Loucy (cell line): ENCODE measurements around the gene UBE2D4.

Source experiments
- H2AFZ ChIP-seq: fragments of 200-600 bp; sonication (generic); 2 replicates; pipeline ENCODE4 v1.6.0; 2016; ENCODE audit warnings: antibody characterized with exemption, mild to moderate bottlenecking, low read length, moderate library complexity
- H3F3A ChIP-seq: fragments of 200-600 bp; 2 replicates; pipeline ENCODE4 v1.6.0; 2016; ENCODE audit warnings: antibody characterized with exemption, low read depth, mild to moderate bottlenecking
- H3K27me3 ChIP-seq: fragments of 200-600 bp; sonication (generic); 2 replicates; pipeline ENCODE4 v1.6.1; 2014; ENCODE audit warnings: low read length, mild to moderate bottlenecking; ENCODE audit not compliant: insufficient read depth, poor library complexity, severe bottlenecking
- H3K36me3 ChIP-seq: fragments of 200-600 bp; sonication (generic); 2 replicates; pipeline ENCODE4 v1.6.1; 2016; ENCODE audit warnings: low read length; ENCODE audit not compliant: insufficient read depth
- H3K4me1 ChIP-seq: fragments of 200-600 bp; sonication (generic); 2 replicates; pipeline ENCODE4 v1.5.1; 2014; ENCODE audit warnings: low read length, mild to moderate bottlenecking; ENCODE audit not compliant: insufficient read depth, poor library complexity, severe bottlenecking
- H3K4me2 ChIP-seq: fragments of 200-600 bp; sonication (generic); 2 replicates; pipeline ENCODE4 v1.6.0; 2014; ENCODE audit warnings: antibody characterized with exemption, low read length, low read depth, mild to moderate bottlenecking; ENCODE audit not compliant: poor library complexity, severe bottlenecking
- H3K4me3 ChIP-seq: fragments of 200-600 bp; sonication (generic); 2 replicates; pipeline ENCODE4 v1.5.1; 2014; ENCODE audit warnings: low read length, mild to moderate bottlenecking, mixed read lengths; ENCODE audit not compliant: poor library complexity, severe bottlenecking
- H3K79me2 ChIP-seq: fragments of 200-600 bp; sonication (generic); 2 replicates; pipeline ENCODE4 v1.6.1; 2014; ENCODE audit warnings: low read length; ENCODE audit not compliant: insufficient read depth
- H3K9ac ChIP-seq: fragments of 200-600 bp; sonication (generic); 2 replicates; pipeline ENCODE4 v1.6.0; 2014; ENCODE audit warnings: mild to moderate bottlenecking, low read depth, low read length, moderate library complexity; ENCODE audit not compliant: poor library complexity, severe bottlenecking
- H3K9me2 ChIP-seq: fragments of 200-600 bp; sonication (generic); replicated peaks from 2 replicates; pipeline ENCODE4 v1.6.1; 2016; ENCODE audit warnings: low read depth, low read length, mixed read lengths
- H3K9me3 ChIP-seq: fragments of 200-600 bp; sonication (generic); 2 replicates; pipeline ENCODE4 v1.6.1; 2014; ENCODE audit warnings: mild to moderate bottlenecking, antibody characterized with exemption, low read length, low read depth; ENCODE audit not compliant: insufficient read depth
- H4K20me1 ChIP-seq: fragments of 200-600 bp; sonication (generic); 2 replicates; pipeline ENCODE4 v1.6.0; 2014; ENCODE audit warnings: antibody characterized with exemption, low read length, mild to moderate bottlenecking; ENCODE audit not compliant: insufficient read depth, poor library complexity, severe bottlenecking
- CTCF ChIP-seq: fragments of 200-600 bp; sonication (generic); conservative IDR thresholded peaks from 2 replicates; pipeline ENCODE4 v1.5.1; 2014; ENCODE audit warnings: mild to moderate bottlenecking, antibody characterized with exemption, low read length
- EZH2phosphoT487 ChIP-seq: fragments of 200-600 bp; IDR thresholded peaks from 2 replicates; pipeline ENCODE4 v1.6.1; 2018; ENCODE audit warnings: antibody characterized with exemption, mild to moderate bottlenecking, moderate library complexity, borderline replicate concordance

Gene UBE2D4

GRCh38 chr7:43884209-43884608 is 42.0 kb upstream of the UBE2D4 start:
- Histone ChIP-seq H4K20me1 (peaks cover 4% of the 10 kb centered on the region), H3K4me1 (no peaks in the 10 kb centered on the region), H3K9me3 (no peaks in the 10 kb centered on the region), H3K9ac (no peak overlapping the region), H3K4me3 (no peak overlapping the region), H3K79me2 (no peaks in the 10 kb centered on the region), H3K36me3 (peaks cover 56% of the 10 kb centered on the region), H3K9me2 (no peaks in the 10 kb centered on the region), H3F3A (no peaks in the 10 kb centered on the region), H3K27me3 (no peaks in the 10 kb centered on the region), H3K4me2 (no peak overlapping the region), H2AFZ (no peak overlapping the region)
- TF ChIP-seq CTCF (no peak), EZH2phosphoT487 (no peak)

- H3K79me2 ChIP-seq = no peaks in the 10 kb centered on the region
- no peaks in the 10 kb centered on the region for H3K4me1 ChIP-seq
- no peak overlapping the region for H2AFZ ChIP-seq
- no peaks in the 10 kb centered on the region for H3K27me3 ChIP-seq
- no peak overlapping the region for H3K4me3 ChIP-seq
- H3F3A ChIP-seq = no peaks in the 10 kb centered on the region
- H3K9me3 ChIP-seq = no peaks in the 10 kb centered on the region
- no peak overlapping the region for H3K9ac ChIP-seq
- H3K4me2 ChIP-seq = no peak overlapping the region
- peaks cover 4% of the 10 kb centered on the region for H4K20me1 ChIP-seq
- no peaks in the 10 kb centered on the region for H3K9me2 ChIP-seq
- no peak for TF ChIP-seq CTCF
- no peak for TF ChIP-seq EZH2phosphoT487
- peaks cover 53% of the 10 kb centered on the region for H3K36me3 ChIP-seq
Measured at GRCh38 chr7:43884617-43885016, 41.6 kb upstream of the UBE2D4 start.

GRCh38 chr7:43888993-43889945 is 37.0 kb upstream of the UBE2D4 start:
- Histone ChIP-seq H3K4me2 (no peak overlapping the region), H3K4me1 (peaks cover 7% of the 10 kb centered on the region), H3K4me3 (no peak overlapping the region), H3K9me3 (no peaks in the 10 kb centered on the region), H3F3A (no peaks in the 10 kb centered on the region), H3K36me3 (peaks cover 23% of the 10 kb centered on the region), H2AFZ (no peak overlapping the region), H3K79me2 (peaks cover 24% of the 10 kb centered on the region; the same call in 1 of the 2 replicates), H3K9ac (no peak overlapping the region), H3K27me3 (no peaks in the 10 kb centered on the region), H3K9me2 (no peaks in the 10 kb centered on the region), H4K20me1 (peaks cover 24% of the 10 kb centered on the region)
- no peak for TF ChIP-seq EZH2phosphoT487
- no peak for TF ChIP-seq CTCF
